Posterior vena cava (tissue), 2 donors: ENCODE data around the gene HOXA6. TPM values are rescaled to one million over a fixed set of nuclear protein-coding genes. Genes with fewer than 3 reads are reported as not detected.

Experiments
- DNase-seq: peaks from one replicate; pipeline ENCODE4 v3.0.0-alpha.2; 2020; ENCODE audit warnings: low spot score
- intact Hi-C, 2 donors: fragments of 100-400 bp; cut with DNase I; formaldehyde crosslinking; loops; one replicate each; pipeline versions ENCODE4 v1.14.1 to v1.14.2; 2022 to 2023
- total RNA-seq, 2 donors: library from RNA; stranded (reverse); fragmentation: NEBNext Ultra II Directional; extraction: Animal tissue kit (Norgen Biotek cat#: 25700); gene quantifications; one replicate each; pipeline ENCODE4 v1.2.1, GENCODE V29; 2021
- donor health status: DM: yes; HTN: yes; CAD: no.
- donor health status: DM: yes; HTN: yes; CAD: no.

HOXA6 gene
- total RNA-seq, 2 donors from 2014 or later = 8.6 to 9.1 TPM

GRCh38 chr7:27156916-27157701, 9.5 kb upstream of the HOXA6 start:
- intact Hi-C loops = loop anchor here in 1 of 2 donors (10.0 kb wide), 1 partner anchor 962 kb away; no protein-coding TSS in a partner anchor
- DNase-seq = no peak

GRCh38 chr7:27156508-27156898, 8.9 kb upstream of the HOXA6 start, which contains the start of gene HOXA7:
HOXA7 (minus strand) TSS chr7:27156675; CDS start chr7:27156545, 130 bp downstream.
- intact Hi-C loops = loop anchor here in 1 of 2 donors (10.0 kb wide), 1 partner anchor 962 kb away; no protein-coding TSS in a partner anchor
- DNase-seq = peak; percentile 92

GRCh38 chr7:27155816-27156507, 8.4 kb upstream of the HOXA6 start:
- intact Hi-C loops = loop anchor here in 1 of 2 donors (10.0 kb wide), 1 partner anchor 961 kb away; no protein-coding TSS in a partner anchor
- DNase-seq = peak; percentile 83

- DNase-seq = peak; percentile 80
- intact Hi-C loops = loop anchor here in 1 of 2 donors (10.0 kb wide), 1 partner anchor 960 kb away; no protein-coding TSS in a partner anchor
These were observed 7.6 kb upstream of the HOXA6 start for GRCh38 chr7:27154901-27155815.

GRCh38 chr7:27154369-27154768, 6.8 kb upstream of the HOXA6 start:
- intact Hi-C loops = loop anchor here in 1 of 2 donors (10.0 kb wide), 1 partner anchor 960 kb away; no protein-coding TSS in a partner anchor
- DNase-seq = no peak

- intact Hi-C loops = loop anchor here in 1 of 2 donors (10.0 kb wide), 1 partner anchor 959 kb away; no protein-coding TSS in a partner anchor
- DNase-seq = no peak
These were observed 6.0 kb upstream of the HOXA6 start for GRCh38 chr7:27153526-27153925.

- intact Hi-C loops = loop anchor here in 1 of 2 donors (10.0 kb wide), 1 partner anchor 958 kb away; no protein-coding TSS in a partner anchor
- peak; percentile 76 for DNase-seq
These were observed 5.4 kb upstream of the HOXA6 start for GRCh38 chr7:27152816-27153442.

- DNase-seq = peak; percentile 87
These were observed 4.6 kb upstream of the HOXA6 start, which contains the start of gene HOXA3 for GRCh38 chr7:27151931-27152815. HOXA3 (minus strand) TSS chr7:27152583; CDS start chr7:27110640, 41,943 bp downstream.

GRCh38 chr7:27151341-27151930, 3.9 kb upstream of the HOXA6 start:
- DNase-seq = peak; percentile 86
- intact Hi-C loops = loop anchor here in 1 of 2 donors (10.0 kb wide), 1 partner anchor 957 kb away; no protein-coding TSS in a partner anchor

More at GRCh38 chr7:27151931-27152815, 4.6 kb upstream of the HOXA6 start, which contains the start of gene HOXA3:
- intact Hi-C loops = loop anchor here in 1 of 2 donors (10.0 kb wide), 1 partner anchor 957 kb away; no protein-coding TSS in a partner anchor

GRCh38 chr7:27150568-27151340, 3.2 kb upstream of the HOXA6 start:
- intact Hi-C loops = loop anchor here in 1 of 2 donors (10.0 kb wide), 1 partner anchor 956 kb away; no protein-coding TSS in a partner anchor
- DNase-seq = peak; percentile 93

GRCh38 chr7:27149842-27150567, 2.4 kb upstream of the HOXA6 start:
- intact Hi-C loops = loop anchor here in 1 of 2 donors (10.0 kb wide), 1 partner anchor 955 kb away; no protein-coding TSS in a partner anchor
- peak; percentile 81 for DNase-seq

- intact Hi-C loops = no loop called here
- DNase-seq = no peak
These were observed 1.4 kb upstream of the HOXA6 start for GRCh38 chr7:27148756-27149641.

- DNase-seq = no peak
- intact Hi-C loops = no loop called here
These were observed 619 bp upstream of the HOXA6 start for GRCh38 chr7:27148031-27148755.
